ENCODE measurements around the gene VWA8. TPM values are rescaled to one million over a fixed set of nuclear protein-coding genes. Genes with fewer than 3 reads are reported as not detected.
A peak's percentile ranks its signal among the peaks of the same experiment; 100 is the strongest.
"Not testable (repeated sequence)": the region's sequence is repeated elsewhere in the genome, so short reads cannot be mapped to it uniquely, and the experiment has no call there.

Gene VWA8
- polyA plus RNA-seq, 1 donor from 2014 or later: 3.7 TPM

DNA sequence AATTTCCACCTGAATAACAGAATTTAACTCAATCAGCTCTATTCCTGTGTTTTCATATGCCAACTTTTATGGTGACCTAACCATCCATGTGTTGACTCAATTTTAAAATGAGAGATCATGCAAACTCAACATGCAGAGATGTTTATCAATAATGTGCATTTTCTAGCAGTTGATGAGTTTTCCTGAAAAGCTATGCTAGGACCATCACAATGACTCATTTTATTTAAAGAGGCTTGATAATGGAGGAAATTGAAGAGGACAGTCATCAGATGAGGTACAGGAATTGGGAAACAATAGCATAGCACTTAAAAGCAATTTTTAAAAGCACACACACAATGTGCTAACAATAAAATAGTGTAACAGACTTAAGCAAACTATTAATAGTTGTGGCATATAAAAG, 127.1 kb downstream of the VWA8 start:
- Mint-ChIP-seq H3K36me3 (peaks cover 23% of the 10 kb centered on the region), H3K4me1 (peaks cover 6 to 12% (median 9%) of the 10 kb centered on the region in 3 donors), H3K27ac (no peak overlapping the region), H3K9me3 (peaks cover 0 to 2% (median 0%) of the 10 kb centered on the region in 3 donors), H3K27me3 (no peaks in the 10 kb centered on the region), H3K4me3 (no peak overlapping the region)

DNA sequence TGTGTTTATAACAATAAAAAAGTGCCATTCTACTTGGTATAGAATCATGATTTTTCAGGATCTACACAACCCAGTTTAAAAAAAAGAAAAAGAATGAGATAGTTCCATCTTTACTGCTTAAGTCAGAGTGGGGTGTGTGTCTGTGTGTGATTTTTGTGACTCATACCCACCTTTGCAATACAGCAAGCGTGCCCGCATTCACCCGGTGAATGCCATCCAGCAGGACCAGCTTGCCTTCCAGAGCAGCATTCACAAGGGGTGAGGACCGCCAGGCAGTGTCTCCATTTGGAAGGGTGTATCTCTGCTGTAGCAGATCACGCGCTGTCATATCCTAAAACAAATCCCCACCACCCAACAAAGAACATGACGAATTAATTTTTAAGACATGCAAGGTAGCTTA, 127.7 kb downstream of the VWA8 start:
- H3K4me1 Mint-ChIP-seq: peaks cover 6 to 12% (median 6%) of the 10 kb centered on the region in 3 donors
- H3K27ac Mint-ChIP-seq: no peak overlapping the region
- H3K9me3 Mint-ChIP-seq: peaks cover 0 to 2% (median 0%) of the 10 kb centered on the region in 3 donors
- H3K4me3 Mint-ChIP-seq: no peak overlapping the region
- no peaks in the 10 kb centered on the region for H3K27me3 Mint-ChIP-seq
- H3K36me3 Mint-ChIP-seq: peaks cover 21% of the 10 kb centered on the region

DNA sequence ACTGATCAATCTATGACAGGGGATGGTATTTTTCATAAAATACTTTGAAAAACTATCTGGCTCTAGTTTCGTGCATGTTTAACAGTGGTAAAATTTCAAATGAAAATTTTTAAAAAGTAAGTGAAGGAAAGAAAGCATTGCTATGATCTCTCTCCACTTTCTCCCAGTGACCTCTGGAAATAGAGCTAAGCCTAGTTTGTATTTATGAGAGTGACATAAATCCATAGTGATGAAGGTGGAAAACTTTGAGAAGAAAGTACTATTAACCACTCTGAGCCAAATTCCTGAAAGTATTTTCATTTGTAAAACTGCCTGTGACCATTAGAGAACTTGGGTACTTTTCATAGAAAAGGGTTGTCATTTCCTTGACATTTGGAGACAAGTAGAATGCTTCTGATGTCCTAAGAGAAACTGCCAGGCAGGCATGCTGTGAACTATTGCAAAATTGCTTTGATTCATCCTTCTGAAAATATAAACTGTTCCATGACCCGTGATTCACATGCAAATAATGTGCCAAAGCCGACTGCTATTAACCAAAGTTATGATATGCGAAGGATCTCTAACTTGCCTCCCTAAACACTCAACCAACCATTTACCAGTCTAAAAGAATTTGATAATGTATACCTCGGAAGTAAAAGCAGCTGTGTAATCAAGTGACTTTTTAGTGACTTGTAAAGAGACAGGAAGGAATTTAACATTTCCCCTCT, 133.2 kb downstream of the VWA8 start:
- Mint-ChIP-seq H3K4me3 (no peak overlapping the region), H3K36me3 (peaks cover 26% of the 10 kb centered on the region), H3K4me1 (peaks cover 0 to 2% (median 0%) of the 10 kb centered on the region in 3 donors), H3K27ac (no peak overlapping the region), H3K9me3 (no peaks in the 10 kb centered on the region), H3K27me3 (no peaks in the 10 kb centered on the region)

DNA sequence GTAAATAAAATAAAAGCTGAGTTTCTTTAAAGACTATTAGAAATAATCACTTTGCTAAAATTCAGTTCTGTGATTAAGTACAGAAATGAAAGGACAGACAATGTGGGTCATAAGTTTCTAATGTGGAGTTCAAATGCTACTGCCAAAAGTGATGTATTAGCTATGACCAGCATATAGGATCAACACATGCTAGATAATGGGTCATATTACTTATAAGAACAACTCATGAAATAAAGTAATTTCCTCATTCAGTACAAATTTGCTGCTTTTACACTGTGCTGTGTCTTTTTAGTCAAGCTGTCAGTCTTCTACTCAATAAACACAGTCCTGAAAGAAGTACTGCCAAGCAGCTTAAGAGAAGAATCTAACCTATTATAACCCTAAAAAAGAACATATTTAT, 135.2 kb downstream of the VWA8 start:
- H3K4me3 Mint-ChIP-seq: no peak overlapping the region
- H3K27me3 Mint-ChIP-seq: no peaks in the 10 kb centered on the region
- no peaks in the 10 kb centered on the region for H3K9me3 Mint-ChIP-seq
- peaks cover 20% of the 10 kb centered on the region for H3K36me3 Mint-ChIP-seq
- peaks cover 0 to 2% (median 0%) of the 10 kb centered on the region in 3 donors for H3K4me1 Mint-ChIP-seq
- H3K27ac Mint-ChIP-seq: no peak overlapping the region

DNA sequence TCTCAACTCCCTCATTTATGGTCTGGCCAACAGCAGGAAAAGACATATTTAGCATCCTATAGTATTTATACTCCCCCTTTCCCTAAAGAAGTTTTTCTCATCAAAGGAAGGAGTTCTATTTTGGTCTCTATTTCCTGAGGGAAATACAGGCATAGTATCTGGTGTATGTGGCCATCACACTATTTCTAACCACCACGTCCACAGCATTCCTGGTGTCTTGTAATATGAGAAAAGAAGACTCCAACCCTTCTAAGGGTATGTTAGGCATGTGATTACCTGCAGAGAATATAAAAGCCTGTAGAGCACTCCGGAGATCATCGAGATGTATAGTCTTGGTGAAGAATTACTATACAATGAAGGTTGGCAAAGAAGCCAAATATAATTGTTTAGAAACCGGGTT, 137.4 kb downstream of the VWA8 start:
- H3K9me3 Mint-ChIP-seq: no peaks in the 10 kb centered on the region
- H3K36me3 Mint-ChIP-seq: peaks cover 24% of the 10 kb centered on the region
- H3K4me3 Mint-ChIP-seq: no peak overlapping the region

GRCh38 chr13:41822560-41822959, 138.3 kb downstream of the VWA8 start:
- H3K4me1 Mint-ChIP-seq: no peaks in the 10 kb centered on the region

More for the DNA sequence above, 137.4 kb downstream of the VWA8 start:
- H3K4me1 Mint-ChIP-seq: peaks cover 0 to 2% (median 0%) of the 10 kb centered on the region in 3 donors
- no peak overlapping the region for H3K27ac Mint-ChIP-seq
- no peaks in the 10 kb centered on the region for H3K27me3 Mint-ChIP-seq

GRCh38 chr13:41821238-41821594, 139.7 kb downstream of the VWA8 start:
- Mint-ChIP-seq H3K27ac (no peak overlapping the region), H3K36me3 (peaks cover 14% of the 10 kb centered on the region), H3K27me3 (no peaks in the 10 kb centered on the region), H3K4me1 (no peaks in the 10 kb centered on the region), H3K9me3 (no peaks in the 10 kb centered on the region), H3K4me3 (no peak overlapping the region)

More at GRCh38 chr13:41822560-41822959, 138.3 kb downstream of the VWA8 start:
- H3K9me3 Mint-ChIP-seq: no peaks in the 10 kb centered on the region
- peaks cover 24% of the 10 kb centered on the region for H3K36me3 Mint-ChIP-seq
- no peak overlapping the region for H3K4me3 Mint-ChIP-seq
- H3K27ac Mint-ChIP-seq: peak overlapping the region in 1 of 3 donors; percentile 69
- no peaks in the 10 kb centered on the region for H3K27me3 Mint-ChIP-seq

DNA sequence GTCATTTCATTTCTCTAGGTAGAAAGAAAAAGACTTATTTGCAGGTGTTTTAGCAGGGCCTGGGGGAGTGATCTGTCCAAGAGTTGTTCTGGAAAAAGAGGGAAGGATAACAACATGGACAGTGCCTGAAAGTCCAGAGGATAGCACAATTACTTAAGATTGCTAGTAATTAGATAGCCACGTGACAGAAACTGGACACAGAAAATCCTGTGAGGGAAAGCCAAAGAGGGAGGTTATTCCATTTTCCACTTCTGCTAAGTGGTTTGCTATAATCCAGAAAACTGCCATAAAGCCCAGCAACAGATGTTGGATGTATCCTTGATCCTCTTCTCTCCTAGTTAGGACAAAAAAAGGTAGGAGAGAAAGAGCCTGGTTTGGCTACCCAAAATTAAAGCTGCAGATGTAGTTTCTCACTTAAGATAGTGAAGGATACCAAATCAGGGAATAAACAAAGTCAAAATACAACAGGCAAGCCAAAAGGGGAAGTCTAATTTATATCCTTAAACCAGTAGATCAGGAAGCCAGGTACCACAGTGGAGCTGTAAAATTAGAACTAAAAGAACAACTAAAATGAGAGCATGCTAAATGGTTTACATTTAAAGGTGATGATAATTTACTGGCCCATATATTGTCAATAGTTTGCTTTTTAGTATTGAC, 140.2 kb downstream of the VWA8 start:
- H3K9me3 Mint-ChIP-seq: no peaks in the 10 kb centered on the region
- H3K36me3 Mint-ChIP-seq: peaks cover 17% of the 10 kb centered on the region
- H3K27me3 Mint-ChIP-seq: no peaks in the 10 kb centered on the region
- no peak overlapping the region for H3K4me3 Mint-ChIP-seq
- no peak overlapping the region for H3K27ac Mint-ChIP-seq
- no peaks in the 10 kb centered on the region for H3K4me1 Mint-ChIP-seq

GRCh38 chr13:41816057-41816456, 144.9 kb downstream of the VWA8 start:
- H3K4me3 Mint-ChIP-seq: no peak overlapping the region
- peaks cover 16% of the 10 kb centered on the region for H3K36me3 Mint-ChIP-seq
- H3K27ac Mint-ChIP-seq: peak overlapping the region in 1 of 3 donors; percentile 12

GRCh38 chr13:41813426-41813825, 147.5 kb downstream of the VWA8 start:
- Mint-ChIP-seq H3K27ac (no peak overlapping the region), H3K4me3 (no peak overlapping the region), H3K36me3 (peaks cover 12% of the 10 kb centered on the region), H3K27me3 (no peaks in the 10 kb centered on the region), H3K4me1 (peaks cover 26 to 33% (median 29%) of the 10 kb centered on the region in 3 donors), H3K9me3 (no peaks in the 10 kb centered on the region)

More at GRCh38 chr13:41816057-41816456, 144.9 kb downstream of the VWA8 start:
- Mint-ChIP-seq H3K4me1 (peaks cover 12 to 18% (median 16%) of the 10 kb centered on the region in 3 donors), H3K27me3 (no peaks in the 10 kb centered on the region), H3K9me3 (no peaks in the 10 kb centered on the region)

- Mint-ChIP-seq H3K4me3 (no peak overlapping the region), H3K4me1 (peaks cover 26 to 33% (median 29%) of the 10 kb centered on the region in 3 donors), H3K9me3 (no peaks in the 10 kb centered on the region), H3K36me3 (peaks cover 18% of the 10 kb centered on the region), H3K27ac (no peak overlapping the region), H3K27me3 (no peaks in the 10 kb centered on the region)
These were observed 148.1 kb downstream of the VWA8 start for GRCh38 chr13:41812851-41813250.

GRCh38 chr13:41812237-41812636, 148.7 kb downstream of the VWA8 start:
- Mint-ChIP-seq H3K4me1 (peaks cover 26 to 33% (median 29%) of the 10 kb centered on the region in 3 donors), H3K27me3 (no peaks in the 10 kb centered on the region), H3K36me3 (peaks cover 21% of the 10 kb centered on the region), H3K9me3 (no peaks in the 10 kb centered on the region), H3K4me3 (peak overlapping the region in 1 of 4 donors; percentile 50), H3K27ac (peak overlapping the region in 1 of 3 donors; percentile 2)

GRCh38 chr13:41811588-41812021, 149.3 kb downstream of the VWA8 start:
- Mint-ChIP-seq H3K36me3 (peaks cover 26% of the 10 kb centered on the region), H3K4me1 (peaks cover 28 to 33% (median 29%) of the 10 kb centered on the region in 3 donors), H3K27me3 (no peaks in the 10 kb centered on the region), H3K9me3 (peaks cover 0 to 2% (median 0%) of the 10 kb centered on the region in 3 donors), H3K27ac (peak overlapping the region in 1 of 3 donors; percentile 6), H3K4me3 (peak overlapping the region in 3 of 4 donors; percentile 14 to 77 (median 50))

DNA sequence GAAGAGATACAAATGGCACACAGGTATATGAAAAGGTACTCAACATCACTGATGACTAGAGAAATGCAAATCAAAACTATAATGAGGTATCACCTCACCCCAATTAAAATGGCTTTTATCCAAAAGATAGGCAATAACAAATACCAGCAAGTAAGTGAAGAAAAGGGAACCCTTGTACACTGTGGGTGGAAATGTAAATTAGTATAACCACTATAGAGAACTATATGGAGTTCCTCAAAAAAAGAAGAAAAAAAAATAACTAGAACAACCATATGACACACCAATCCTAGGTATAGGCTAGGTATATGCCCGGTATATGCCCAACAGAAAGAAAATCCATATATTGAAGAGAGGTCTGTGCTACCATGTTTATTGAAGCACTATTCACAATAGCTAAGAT, 150.9 kb downstream of the VWA8 start:
- peaks cover 28 to 33% (median 29%) of the 10 kb centered on the region in 3 donors for H3K4me1 Mint-ChIP-seq
- peaks cover 25% of the 10 kb centered on the region for H3K36me3 Mint-ChIP-seq
- peaks cover 0 to 2% (median 2%) of the 10 kb centered on the region in 3 donors for H3K9me3 Mint-ChIP-seq
- H3K27ac Mint-ChIP-seq: peak overlapping the region in 2 of 3 donors; percentile 22 to 24
- peak overlapping the region in 3 of 4 donors; percentile 31 to 67 (median 52) for H3K4me3 Mint-ChIP-seq
- no peaks in the 10 kb centered on the region for H3K27me3 Mint-ChIP-seq

GRCh38 chr13:41803445-41803735, 157.5 kb downstream of the VWA8 start:
- peak overlapping the region in 1 of 4 donors; percentile 47 for H3K4me3 Mint-ChIP-seq
- not testable (repeated sequence) for H3K27me3 Mint-ChIP-seq, H3K4me1 Mint-ChIP-seq, H3K27ac Mint-ChIP-seq
- peaks cover 37% of the 10 kb centered on the region for H3K36me3 Mint-ChIP-seq
- peaks cover 4 to 11% (median 4%) of the 10 kb centered on the region in 3 donors for H3K9me3 Mint-ChIP-seq

Measured in IgD-negative memory B cell (primary cell).